OCI-LY1 (cell line): ENCODE data around the gene TBX18.

Experiments used
- EZH2 ChIP-seq: fragments of 200-600 bp; sonication (generic), shearing (Covaris generic); IDR thresholded peaks from 2 replicates; pipeline ENCODE4 v1.8.0; 2017; ENCODE audit warnings: borderline replicate concordance, mixed run types, mild to moderate bottlenecking, antibody characterized with exemption, low read length, moderate library complexity, mixed read lengths
- TF ChIP-seq, protein P1 (sequence below): fragments of 200-600 bp; sonication (generic), shearing (Covaris generic); IDR thresholded peaks from 2 replicates; pipeline ENCODE4 v1.5.1; 2017; ENCODE audit warnings: mild to moderate bottlenecking, antibody characterized with exemption, low read length, moderate library complexity, mixed read lengths

DNA sequence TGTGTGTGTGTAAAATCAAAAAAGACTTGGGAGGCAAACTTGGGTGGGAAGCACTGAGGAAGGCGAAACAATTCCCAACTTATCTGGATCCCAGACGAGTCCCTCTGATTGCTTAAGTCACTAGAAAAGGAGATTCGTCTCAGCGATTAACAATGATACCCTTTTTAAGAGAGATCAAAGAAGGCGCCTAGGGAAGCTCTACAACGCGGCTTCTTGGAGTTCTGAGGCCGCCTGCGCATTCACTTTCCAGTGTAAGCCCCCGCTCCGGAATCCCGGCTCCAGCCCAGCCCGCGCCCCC lies 8.7 kb upstream of the TBX18 start:
- TF ChIP-seq, protein P1, sequence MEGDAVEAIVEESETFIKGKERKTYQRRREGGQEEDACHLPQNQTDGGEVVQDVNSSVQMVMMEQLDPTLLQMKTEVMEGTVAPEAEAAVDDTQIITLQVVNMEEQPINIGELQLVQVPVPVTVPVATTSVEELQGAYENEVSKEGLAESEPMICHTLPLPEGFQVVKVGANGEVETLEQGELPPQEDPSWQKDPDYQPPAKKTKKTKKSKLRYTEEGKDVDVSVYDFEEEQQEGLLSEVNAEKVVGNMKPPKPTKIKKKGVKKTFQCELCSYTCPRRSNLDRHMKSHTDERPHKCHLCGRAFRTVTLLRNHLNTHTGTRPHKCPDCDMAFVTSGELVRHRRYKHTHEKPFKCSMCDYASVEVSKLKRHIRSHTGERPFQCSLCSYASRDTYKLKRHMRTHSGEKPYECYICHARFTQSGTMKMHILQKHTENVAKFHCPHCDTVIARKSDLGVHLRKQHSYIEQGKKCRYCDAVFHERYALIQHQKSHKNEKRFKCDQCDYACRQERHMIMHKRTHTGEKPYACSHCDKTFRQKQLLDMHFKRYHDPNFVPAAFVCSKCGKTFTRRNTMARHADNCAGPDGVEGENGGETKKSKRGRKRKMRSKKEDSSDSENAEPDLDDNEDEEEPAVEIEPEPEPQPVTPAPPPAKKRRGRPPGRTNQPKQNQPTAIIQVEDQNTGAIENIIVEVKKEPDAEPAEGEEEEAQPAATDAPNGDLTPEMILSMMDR: no peak
- TF ChIP-seq EZH2: no peak
